Ovary (tissue), 3 donors: Measurements from ENCODE around the gene JMJD7.

ENCODE experiments used
- CTCF ChIP-seq, 3 donors: fragments of 450-650 bp in 2 of 3; fragments of 200-600 bp in 1 of 3; IDR thresholded peaks; one replicate each; pipeline versions ENCODE4 v1.5.1 to v1.8.0; 2016 to 2022; ENCODE audit warnings: antibody characterized with exemption in 3 of 3, mild to moderate bottlenecking in 1 of 3
- EP300 ChIP-seq: sonication (generic); formaldehyde crosslinking; IDR thresholded peaks from one replicate; pipeline ENCODE4 v1.6.1; 2017; ENCODE audit warnings: antibody characterized with exemption
- POLR2A ChIP-seq: fragments of 450-650 bp; IDR thresholded peaks from one replicate; pipeline ENCODE4 v1.6.1; 2017; ENCODE audit warnings: antibody characterized with exemption, mild to moderate bottlenecking, moderate library complexity
- donor health status: DM: no; HTN: no; CAD: no.

GRCh38 chr15:41847981-41848380 is 20.1 kb downstream of the JMJD7 start:
- TF ChIP-seq CTCF (IDR thresholded peaks at IDR 0.05) (no peak), POLR2A (no peak), EP300 (no peak)
